GM12801 (cell line): ENCODE results near the gene GFY.

Experiments
- TF ChIP-seq, protein P1 (sequence below): IDR thresholded peaks from one replicate; pipeline ENCODE4 v1.5.1; 2011; ENCODE audit warnings: control low read depth; ENCODE audit not compliant: insufficient read length; ENCODE audit errors: extremely low read depth

GFY gene

DNA sequence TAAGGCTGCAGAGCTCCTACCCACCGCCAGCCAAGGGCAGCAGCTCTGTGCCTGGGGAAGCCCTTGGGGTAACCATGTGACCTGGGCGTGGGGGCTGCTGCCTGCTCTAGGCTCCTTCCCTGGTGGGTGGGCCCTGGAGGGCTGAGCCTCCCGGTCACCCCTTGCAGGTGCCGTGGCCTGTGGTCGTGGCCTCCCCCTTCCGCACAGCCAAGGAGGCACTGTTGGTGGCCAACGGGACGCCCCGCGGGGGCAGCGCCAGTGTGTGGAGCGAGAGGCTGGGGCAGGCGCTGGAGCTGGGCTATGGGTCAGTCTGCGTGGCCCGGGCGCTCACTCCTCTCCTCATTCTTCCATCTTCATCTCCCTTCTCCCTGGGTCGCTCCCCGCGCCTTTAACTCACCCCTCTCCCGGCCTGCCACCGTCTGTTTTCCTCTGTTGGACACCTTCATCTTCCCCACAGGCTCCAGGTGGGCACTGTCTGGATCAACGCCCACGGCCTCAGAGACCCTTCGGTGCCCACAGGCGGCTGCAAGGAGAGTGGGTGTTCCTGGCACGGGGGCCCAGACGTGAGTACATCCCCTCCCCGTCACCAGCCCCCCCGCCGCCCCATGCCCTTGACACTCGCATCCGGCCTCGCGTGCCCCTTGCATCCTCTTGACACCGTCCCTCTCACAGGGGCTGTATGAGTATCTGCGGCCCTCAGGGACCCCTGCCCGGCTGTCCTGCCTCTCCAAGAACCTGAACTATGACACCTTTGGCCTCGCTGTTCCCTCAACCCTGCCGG lies 39.0 kb downstream of the GFY start:
- TF ChIP-seq, protein P1, sequence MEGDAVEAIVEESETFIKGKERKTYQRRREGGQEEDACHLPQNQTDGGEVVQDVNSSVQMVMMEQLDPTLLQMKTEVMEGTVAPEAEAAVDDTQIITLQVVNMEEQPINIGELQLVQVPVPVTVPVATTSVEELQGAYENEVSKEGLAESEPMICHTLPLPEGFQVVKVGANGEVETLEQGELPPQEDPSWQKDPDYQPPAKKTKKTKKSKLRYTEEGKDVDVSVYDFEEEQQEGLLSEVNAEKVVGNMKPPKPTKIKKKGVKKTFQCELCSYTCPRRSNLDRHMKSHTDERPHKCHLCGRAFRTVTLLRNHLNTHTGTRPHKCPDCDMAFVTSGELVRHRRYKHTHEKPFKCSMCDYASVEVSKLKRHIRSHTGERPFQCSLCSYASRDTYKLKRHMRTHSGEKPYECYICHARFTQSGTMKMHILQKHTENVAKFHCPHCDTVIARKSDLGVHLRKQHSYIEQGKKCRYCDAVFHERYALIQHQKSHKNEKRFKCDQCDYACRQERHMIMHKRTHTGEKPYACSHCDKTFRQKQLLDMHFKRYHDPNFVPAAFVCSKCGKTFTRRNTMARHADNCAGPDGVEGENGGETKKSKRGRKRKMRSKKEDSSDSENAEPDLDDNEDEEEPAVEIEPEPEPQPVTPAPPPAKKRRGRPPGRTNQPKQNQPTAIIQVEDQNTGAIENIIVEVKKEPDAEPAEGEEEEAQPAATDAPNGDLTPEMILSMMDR, result no peak

DNA sequence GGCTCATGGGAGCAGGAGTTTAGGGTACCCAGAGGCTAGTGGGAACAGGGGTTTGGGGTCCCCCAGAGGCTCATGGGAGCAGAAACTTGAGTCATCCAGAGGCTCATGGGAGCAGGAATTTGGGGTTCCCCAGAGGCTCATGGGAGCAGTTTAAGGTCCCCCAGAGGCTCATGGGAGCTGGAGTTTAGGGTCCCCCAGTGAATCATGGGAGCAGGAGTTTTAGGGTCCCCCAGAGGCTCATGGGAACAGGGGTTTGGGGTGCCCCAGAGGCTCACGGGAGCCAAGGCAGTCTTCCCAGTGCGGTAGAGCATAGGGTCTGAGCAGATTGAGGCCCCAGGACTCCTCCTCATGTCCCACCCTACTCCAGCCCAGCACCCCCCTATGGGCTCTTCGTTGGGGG lies 40.2 kb downstream of the GFY start:
- TF ChIP-seq, protein P1, result no peak

DNA sequence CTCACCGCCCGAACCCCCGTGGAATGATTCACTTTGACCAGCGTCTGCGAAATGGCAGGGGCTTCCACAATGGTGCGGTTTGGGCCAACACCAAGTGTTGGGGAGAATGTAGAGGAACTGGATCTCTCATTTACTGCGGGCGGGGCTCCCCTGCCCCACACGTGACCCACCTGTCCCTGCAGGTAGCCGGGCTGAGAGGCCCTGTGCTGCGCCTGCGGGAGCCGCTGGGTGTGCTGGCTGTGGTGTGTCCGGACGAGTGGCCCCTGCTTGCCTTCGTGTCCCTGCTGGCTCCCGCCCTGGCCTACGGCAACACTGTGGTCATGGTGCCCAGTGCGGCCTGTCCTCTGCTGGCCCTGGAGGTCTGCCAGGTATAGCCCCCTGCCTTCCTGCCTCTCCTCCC lies 43.0 kb downstream of the GFY start:
- TF ChIP-seq, protein P1, result no peak

DNA sequence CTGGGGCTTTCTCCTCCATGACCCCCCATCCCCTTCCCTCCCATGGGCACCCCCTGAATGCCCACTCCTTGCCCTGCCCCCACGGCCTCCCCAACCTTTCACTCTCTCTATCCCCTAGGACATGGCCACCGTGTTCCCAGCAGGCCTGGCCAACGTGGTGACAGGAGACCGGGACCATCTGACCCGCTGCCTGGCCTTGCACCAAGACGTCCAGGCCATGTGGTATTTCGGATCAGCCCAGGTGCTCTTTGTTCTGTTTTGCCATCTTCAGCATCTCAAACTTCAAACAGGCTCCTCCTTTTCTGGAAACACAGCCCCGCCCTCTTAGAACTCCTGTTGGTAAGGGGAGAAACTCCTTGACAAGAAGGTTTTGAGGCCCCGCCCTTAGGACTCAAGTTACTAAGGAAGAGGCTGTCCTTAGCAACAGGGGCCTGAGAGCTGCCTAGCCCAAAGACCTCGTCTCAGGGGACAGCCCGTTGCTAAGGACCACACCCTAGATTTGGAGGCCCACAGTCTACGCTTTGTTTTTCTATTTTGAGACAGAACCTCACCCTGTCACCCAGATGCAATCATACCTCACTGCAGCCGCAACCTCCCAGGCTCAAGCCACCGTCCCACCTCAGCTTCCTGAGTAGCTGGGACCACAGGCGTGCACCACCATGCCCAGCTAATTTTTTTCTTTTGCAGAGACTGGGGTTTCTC lies 43.7 kb downstream of the GFY start:
- TF ChIP-seq, protein P1, result no peak

DNA sequence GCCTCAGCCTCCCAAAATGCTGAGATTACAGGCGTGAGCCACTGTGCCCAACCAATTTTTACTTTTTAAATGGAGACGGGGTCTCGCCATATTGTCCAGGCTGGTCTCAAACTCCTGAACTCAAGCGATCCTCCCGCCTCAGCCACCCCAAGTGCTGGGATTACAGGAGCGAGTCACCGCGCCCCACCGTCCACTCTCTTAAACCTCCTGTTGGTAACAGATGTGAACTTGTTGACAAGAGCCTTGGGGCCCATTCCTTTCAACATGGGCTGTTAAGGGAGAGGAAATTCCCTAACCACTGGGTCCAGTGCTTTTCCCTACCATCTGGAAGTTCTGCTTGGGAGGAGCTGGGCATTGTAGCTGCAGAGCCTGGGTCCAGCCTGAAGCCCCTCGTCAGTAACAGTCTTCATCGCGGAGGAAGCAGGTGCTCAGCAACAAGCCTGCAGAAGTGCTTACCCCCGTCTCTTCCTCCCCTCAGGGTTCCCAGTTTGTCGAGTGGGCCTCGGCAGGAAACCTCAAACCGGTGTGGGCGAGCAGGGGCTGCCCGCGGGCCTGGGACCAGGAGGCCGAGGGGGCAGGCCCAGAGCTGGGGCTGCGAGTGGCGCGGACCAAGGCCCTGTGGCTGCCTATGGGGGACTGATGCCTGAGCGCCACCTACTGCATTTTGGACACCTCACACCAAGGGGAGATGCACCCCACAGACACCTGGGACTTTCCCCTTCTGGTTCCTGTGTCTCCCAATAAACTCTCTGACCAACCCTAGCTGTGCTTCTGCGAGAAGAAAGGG lies 44.8 kb downstream of the GFY start:
- TF ChIP-seq, protein P1, result no peak

DNA sequence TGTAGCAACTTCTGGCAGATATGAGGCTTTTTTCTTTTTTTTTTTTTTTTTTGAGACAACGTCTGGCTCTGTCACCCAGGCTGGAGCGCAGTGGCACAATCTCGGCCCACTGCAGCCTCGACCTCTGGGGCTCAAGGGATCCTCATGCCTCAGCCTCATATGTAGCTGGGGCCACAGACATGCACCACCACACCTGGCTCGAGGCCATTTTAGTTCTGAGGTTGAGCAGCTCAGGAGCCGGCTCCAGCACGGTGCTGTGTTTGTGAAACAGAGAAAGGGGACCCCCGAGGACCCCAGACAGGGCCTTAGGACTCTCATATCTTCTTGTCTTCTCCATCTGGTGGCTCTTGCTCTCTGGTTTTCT lies 45.4 kb downstream of the GFY start:
- TF ChIP-seq, protein P1, result no peak

DNA sequence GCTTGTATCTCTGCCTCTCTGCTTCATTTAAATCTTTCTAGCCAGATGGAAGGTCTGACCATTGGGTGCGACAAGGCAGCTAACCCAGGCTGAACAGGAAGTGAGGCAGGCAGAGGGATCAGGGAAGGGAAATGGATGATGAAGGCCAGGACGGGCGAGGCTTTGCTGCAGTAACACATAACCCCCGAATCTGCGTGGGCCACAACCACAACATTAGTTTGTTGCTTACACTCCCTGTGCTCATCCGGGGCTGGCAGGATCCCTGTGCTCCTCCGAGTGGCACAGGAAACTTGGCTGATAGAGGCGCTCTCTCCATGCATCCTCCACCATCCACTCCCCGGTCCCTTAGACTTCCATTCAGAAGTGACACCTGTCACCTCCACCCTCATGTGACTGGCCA lies 47.7 kb downstream of the GFY start:
- TF ChIP-seq, protein P1, result no peak
